HepG2 (cell line): ENCODE data around the gene CASS4. TPM values are rescaled to one million over a fixed set of nuclear protein-coding genes. Genes with fewer than 3 reads are reported as not detected.

Source experiments
- ATAC-seq: fragments of 200-7000 bp; cut with Tn5 transposase; 3 replicates; pipeline ENCODE4 v1.9.1; 2020; ENCODE audit warnings: mild to moderate bottlenecking, moderate library complexity
- BruUV-seq: library from RNA; stranded (reverse); fragments of 400-500 nt; replicated peaks from 2 replicates; lab custom pipeline; 2021; lab: Mats Ljungman, UMichigan
- CTCF ChIA-PET: fragments of 300-600 bp; formaldehyde crosslinking; extraction: SDS; loops from one replicate; lab custom pipeline; 2021; ENCODE audit warnings: low total read pairs, inconsistent platforms, low intra/inter-chr PET ratio; lab: Yijun Ruan, JAX
- POLR2A ChIA-PET: fragments of 350-600 bp; sonication (Branson Sonifier 250); formaldehyde crosslinking; loops from one replicate; lab custom pipeline; 2020; ENCODE audit warnings: antibody characterized with exemption, inconsistent platforms; lab: Yijun Ruan, JAX
- DNase-seq: peaks from one replicate; pipeline ENCODE4 v3.0.0-alpha.2; 2015; ENCODE audit warnings: low spot score
- FAIRE-seq: peaks from 3 replicates; lab custom pipeline; 2011; peaks lifted over from hg19 to GRCh38; lab: Jason Lieb, UNC
- H2AFZ ChIP-seq: one replicate; pipeline ENCODE4 v1.6.1; 2011; ENCODE audit warnings: low read length, inconsistent platforms
- H3K27ac ChIP-seq: fragments of 300-600 bp; 3 replicates; pipeline ENCODE4 v1.8.0; 2011; ENCODE audit warnings: mixed run types, mild to moderate bottlenecking, mixed read lengths, low read length, inconsistent platforms; ENCODE audit not compliant: insufficient read depth; ENCODE audit errors: extremely low read length
- H3K27me3 ChIP-seq, 2 experiments: fragments of 200-600 bp in 1 of 2; 2 replicates in 1 of 2; 3 replicates in 1 of 2; pipeline versions ENCODE4 v1.6.0 to v1.8.0; 2011; ENCODE audit warnings: low read length in 2 of 2, mild to moderate bottlenecking in 2 of 2, moderate library complexity in 2 of 2, inconsistent platforms in 1 of 2; ENCODE audit not compliant: insufficient read depth in 2 of 2, control insufficient read depth in 1 of 2
- H3K36me3 ChIP-seq, 2 experiments: fragments of 200-600 bp in 1 of 2; replicated peaks in 1 of 2; 2 replicates in 1 of 2; 3 replicates in 1 of 2; pipeline versions ENCODE4 v1.5.1 to v1.8.0; 2011; ENCODE audit warnings: low read length in 2 of 2, inconsistent platforms in 1 of 2; ENCODE audit not compliant: insufficient read depth in 2 of 2, control insufficient read depth in 1 of 2
- H3K4me1 ChIP-seq: 2 replicates; pipeline ENCODE4 v1.5.1; 2012; ENCODE audit warnings: low read length, inconsistent platforms; ENCODE audit not compliant: insufficient read depth
- H3K4me2 ChIP-seq: 2 replicates; pipeline ENCODE4 v1.6.0; 2011; ENCODE audit warnings: low read depth, low read length, inconsistent platforms
- H3K4me3 ChIP-seq, 3 experiments: fragments of 200-600 bp in 1 of 3; sonication (generic), shearing (Covaris generic) in 1 of 3; replicated peaks in 1 of 3; 2 replicates each; pipeline ENCODE4 v1.5.1; 2011 to 2016; ENCODE audit warnings: low read length in 3 of 3, inconsistent platforms in 2 of 3, low read depth in 2 of 3, mild to moderate bottlenecking in 2 of 3, control low read depth in 1 of 3, mixed read lengths in 1 of 3; ENCODE audit not compliant: insufficient read depth in 1 of 3
- H3K79me2 ChIP-seq: one replicate; pipeline ENCODE4 v1.6.1; 2011; ENCODE audit warnings: low read length, inconsistent platforms; ENCODE audit not compliant: insufficient read depth
- H3K9ac ChIP-seq: 2 replicates; pipeline ENCODE4 v1.6.0; 2011; ENCODE audit warnings: mild to moderate bottlenecking, low read depth, low read length, inconsistent platforms; ENCODE audit not compliant: insufficient read depth
- H3K9me3 ChIP-seq: 2 replicates; pipeline ENCODE4 v1.5.1; 2012; ENCODE audit warnings: mild to moderate bottlenecking, low read length
- H4K20me1 ChIP-seq: 2 replicates; pipeline ENCODE4 v1.6.0; 2011; ENCODE audit warnings: inconsistent platforms, mild to moderate bottlenecking, low read length, moderate library complexity; ENCODE audit not compliant: insufficient read depth
- ELF4 ChIP-seq: sonication (generic); formaldehyde crosslinking; IDR thresholded peaks from 2 replicates; pipeline ENCODE4 v1.5.0; 2020; ENCODE audit warnings: missing genetic modification reagents, mild to moderate bottlenecking, moderate library complexity, borderline replicate concordance
- ETV5 ChIP-seq: IDR thresholded peaks from 2 replicates; pipeline ENCODE4 v1.6.1; 2018; ENCODE audit warnings: missing biosample characterization, missing genetic modification reagents, inconsistent platforms, borderline replicate concordance
- HNF1B ChIP-seq: sonication (generic); formaldehyde crosslinking; IDR thresholded peaks from 2 replicates; pipeline ENCODE4 v1.5.1; 2020; ENCODE audit warnings: mild to moderate bottlenecking, moderate library complexity, missing genetic modification reagents
- NR2F1 ChIP-seq, 2 experiments: fragments of 450-650 bp in 1 of 2; formaldehyde crosslinking in 1 of 2; IDR thresholded peaks; 2 replicates each; pipeline versions ENCODE4 v1.5.0 to v1.6.1; 2016 to 2020; ENCODE audit warnings: mild to moderate bottlenecking in 1 of 2, missing compliant biosample characterization in 1 of 2, missing genetic modification reagents in 1 of 2, moderate library complexity in 1 of 2
- PHF5A ChIP-seq: IDR thresholded peaks from one replicate; pipeline ENCODE4 v1.6.1; 2018; ENCODE audit warnings: low read depth, missing genetic modification reagents; ENCODE audit not compliant: unreplicated experiment
- REPIN1 ChIP-seq: sonication (generic); formaldehyde crosslinking; IDR thresholded peaks from 2 replicates; pipeline ENCODE4 v1.8.0; 2022; ENCODE audit warnings: missing genetic modification reagents, low read depth, mild to moderate bottlenecking, borderline replicate concordance
- ZBTB42 ChIP-seq: sonication (generic); formaldehyde crosslinking; IDR thresholded peaks from 2 replicates; pipeline ENCODE4 v1.5.0; 2020; ENCODE audit warnings: mild to moderate bottlenecking, missing genetic modification reagents
- ZNF253 ChIP-seq: sonication (generic); formaldehyde crosslinking; IDR thresholded peaks from 2 replicates; pipeline ENCODE4 v1.8.0; 2022; ENCODE audit warnings: mild to moderate bottlenecking, missing genetic modification reagents, borderline replicate concordance
- ZNF672 ChIP-seq: sonication (generic); formaldehyde crosslinking; IDR thresholded peaks from 2 replicates; pipeline ENCODE4 v1.8.1; 2022; ENCODE audit warnings: missing genetic modification reagents
- ZNF816 ChIP-seq: sonication (generic); formaldehyde crosslinking; IDR thresholded peaks from 2 replicates; pipeline ENCODE4 v1.8.0; 2022; ENCODE audit warnings: missing genetic modification reagents, mild to moderate bottlenecking, borderline replicate concordance
- ZNF883 ChIP-seq: sonication (generic); formaldehyde crosslinking; IDR thresholded peaks from 2 replicates; pipeline ENCODE4 v1.5.1; 2020; ENCODE audit warnings: mild to moderate bottlenecking, missing genetic modification reagents; ENCODE audit errors: not compliant biosample characterization
- WGBS: methylation state at CpG from one replicate; pipeline ENCODE4 v1.1.6; 2017; ENCODE audit warnings: low lambda C conversion rate; 5-methylcytosine and 5-hydroxymethylcytosine counted together
- in situ Hi-C: cut with HindIII; loops from 2 replicates; pipeline ENCODE4 v1.10.0; 2017; ENCODE audit warnings: low pct_unique_long_range_greater_than_20kb; ENCODE audit not compliant: extremely low pct_ligation_motif_present
- intact Hi-C: fragments of 100-400 bp; cut with micrococcal nuclease; formaldehyde crosslinking; loops from one replicate; pipeline ENCODE4 v1.10.0; 2022; ENCODE audit not compliant: unreplicated experiment
- polyA plus RNA-seq, 8 experiments: library from polyadenylated mRNA; depleted of rRNA in 3 of 8; stranded (reverse) in 7 of 8; unstranded in 1 of 8; fragments of >200 nt; fragmentation: Illumina TruSeq in 4 of 8; extraction: Trizol in 4 of 8; gene quantifications; 2 replicates each; pipeline versions ENCODE4 v1.2.1 to v1.2.3, GENCODE V29; 2011 to 2016; ENCODE audit warnings: low read depth in 4 of 8, missing spikeins in 1 of 8, mixed read lengths in 1 of 8; ENCODE audit not compliant: insufficient read depth in 1 of 8
- total RNA-seq, 5 experiments: library from RNA; depleted of rRNA; stranded (reverse); fragments of >200 nt; fragmentation: Illumina TruSeq; extraction: Trizol; gene quantifications; 2 replicates each; pipeline ENCODE4 v1.2.3, GENCODE V29; 2016; ENCODE audit warnings: low read depth in 1 of 5
- TF ChIP-seq, protein P1 (sequence below): sonication (generic); formaldehyde crosslinking; IDR thresholded peaks from 2 replicates; pipeline ENCODE4 v1.4.0; 2020; ENCODE audit warnings: missing genetic modification reagents
- TF ChIP-seq, protein P2 (sequence below): sonication (generic); formaldehyde crosslinking; IDR thresholded peaks from 2 replicates; pipeline ENCODE4 v1.5.0; 2020; ENCODE audit warnings: missing genetic modification reagents, mild to moderate bottlenecking, borderline replicate concordance
- TF ChIP-seq, protein P3 (sequence below): sonication (generic); formaldehyde crosslinking; IDR thresholded peaks from 2 replicates; pipeline ENCODE4 v1.4.0; 2020; ENCODE audit warnings: mild to moderate bottlenecking, missing genetic modification reagents
- TF ChIP-seq, protein P4 (sequence below): fragments of 450-650 bp; IDR thresholded peaks from 2 replicates; pipeline ENCODE4 v1.6.1; 2016

CASS4 gene
- total and polyA plus RNA-seq, 2 of the 13 experiments (the other 11 are each of a cell fraction or from before 2014, with no cell fraction given): 0.17 to 0.49 TPM

- TF ChIP-seq, protein P1, sequence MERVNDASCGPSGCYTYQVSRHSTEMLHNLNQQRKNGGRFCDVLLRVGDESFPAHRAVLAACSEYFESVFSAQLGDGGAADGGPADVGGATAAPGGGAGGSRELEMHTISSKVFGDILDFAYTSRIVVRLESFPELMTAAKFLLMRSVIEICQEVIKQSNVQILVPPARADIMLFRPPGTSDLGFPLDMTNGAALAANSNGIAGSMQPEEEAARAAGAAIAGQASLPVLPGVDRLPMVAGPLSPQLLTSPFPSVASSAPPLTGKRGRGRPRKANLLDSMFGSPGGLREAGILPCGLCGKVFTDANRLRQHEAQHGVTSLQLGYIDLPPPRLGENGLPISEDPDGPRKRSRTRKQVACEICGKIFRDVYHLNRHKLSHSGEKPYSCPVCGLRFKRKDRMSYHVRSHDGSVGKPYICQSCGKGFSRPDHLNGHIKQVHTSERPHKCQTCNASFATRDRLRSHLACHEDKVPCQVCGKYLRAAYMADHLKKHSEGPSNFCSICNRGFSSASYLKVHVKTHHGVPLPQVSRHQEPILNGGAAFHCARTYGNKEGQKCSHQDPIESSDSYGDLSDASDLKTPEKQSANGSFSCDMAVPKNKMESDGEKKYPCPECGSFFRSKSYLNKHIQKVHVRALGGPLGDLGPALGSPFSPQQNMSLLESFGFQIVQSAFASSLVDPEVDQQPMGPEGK (CRISPR knock-in tag): no peak
- TF ChIP-seq, all 625 proteins: peak for 0
Observed at GRCh38 chr20:56439771-56440291, 27.8 kb downstream of the CASS4 start (continued).

- intact Hi-C loops (no loop called here), in situ Hi-C loops (no loop called here)
- no TSS peak for BruUV-seq
- H2AFZ ChIP-seq: no peak overlapping the region
- H3K79me2 ChIP-seq: no peaks in the 10 kb centered on the region
- POLR2A ChIA-PET: no interaction called here
- DNase-seq: no peak
- H3K27ac ChIP-seq: no peak overlapping the region
- H3K27me3 ChIP-seq: peaks cover 0 to 2% of the 10 kb centered on the region in 2 experiments; a peak in 1 of 5 replicates
- no peaks in the 10 kb centered on the region for H3K9me3 ChIP-seq
- WGBS: 63% methylated on average over 4 of the region's 4 CpGs
- no peak for FAIRE-seq
- peaks cover 9% of the 10 kb centered on the region for H3K4me1 ChIP-seq
- H3K36me3 ChIP-seq: no peaks in the 10 kb centered on the region
- no peak for ATAC-seq
- H3K4me3 ChIP-seq: no peak overlapping the region
- CTCF ChIA-PET: no interaction called here
- H3K9ac ChIP-seq: no peak overlapping the region
- H4K20me1 ChIP-seq: no peaks in the 10 kb centered on the region
- no peak overlapping the region for H3K4me2 ChIP-seq
- TF ChIP-seq ELF4 (CRISPR knock-in tag): no peak
- no peak for TF ChIP-seq ETV5 (CRISPR knock-in tag)
- no peak for TF ChIP-seq ZNF883 (CRISPR knock-in tag)
- no peak for TF ChIP-seq ZNF253 (CRISPR knock-in tag)
- TF ChIP-seq REPIN1 (CRISPR knock-in tag): no peak
- no peak for TF ChIP-seq ZNF816 (CRISPR knock-in tag)
- TF ChIP-seq PHF5A (CRISPR knock-in tag): no peak
- TF ChIP-seq NR2F1 (CRISPR knock-in tag; IDR thresholded peaks at IDR 0.05): no peak
- no peak for TF ChIP-seq ZNF672
- no peak for TF ChIP-seq HNF1B (CRISPR knock-in tag)
- TF ChIP-seq, protein P2, sequence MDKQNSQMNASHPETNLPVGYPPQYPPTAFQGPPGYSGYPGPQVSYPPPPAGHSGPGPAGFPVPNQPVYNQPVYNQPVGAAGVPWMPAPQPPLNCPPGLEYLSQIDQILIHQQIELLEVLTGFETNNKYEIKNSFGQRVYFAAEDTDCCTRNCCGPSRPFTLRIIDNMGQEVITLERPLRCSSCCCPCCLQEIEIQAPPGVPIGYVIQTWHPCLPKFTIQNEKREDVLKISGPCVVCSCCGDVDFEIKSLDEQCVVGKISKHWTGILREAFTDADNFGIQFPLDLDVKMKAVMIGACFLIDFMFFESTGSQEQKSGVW (CRISPR knock-in tag): no peak
- TF ChIP-seq, protein P3, sequence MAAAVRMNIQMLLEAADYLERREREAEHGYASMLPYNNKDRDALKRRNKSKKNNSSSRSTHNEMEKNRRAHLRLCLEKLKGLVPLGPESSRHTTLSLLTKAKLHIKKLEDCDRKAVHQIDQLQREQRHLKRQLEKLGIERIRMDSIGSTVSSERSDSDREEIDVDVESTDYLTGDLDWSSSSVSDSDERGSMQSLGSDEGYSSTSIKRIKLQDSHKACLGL (CRISPR knock-in tag): no peak
- TF ChIP-seq ZBTB42 (CRISPR knock-in tag): no peak
- TF ChIP-seq, protein P4, sequence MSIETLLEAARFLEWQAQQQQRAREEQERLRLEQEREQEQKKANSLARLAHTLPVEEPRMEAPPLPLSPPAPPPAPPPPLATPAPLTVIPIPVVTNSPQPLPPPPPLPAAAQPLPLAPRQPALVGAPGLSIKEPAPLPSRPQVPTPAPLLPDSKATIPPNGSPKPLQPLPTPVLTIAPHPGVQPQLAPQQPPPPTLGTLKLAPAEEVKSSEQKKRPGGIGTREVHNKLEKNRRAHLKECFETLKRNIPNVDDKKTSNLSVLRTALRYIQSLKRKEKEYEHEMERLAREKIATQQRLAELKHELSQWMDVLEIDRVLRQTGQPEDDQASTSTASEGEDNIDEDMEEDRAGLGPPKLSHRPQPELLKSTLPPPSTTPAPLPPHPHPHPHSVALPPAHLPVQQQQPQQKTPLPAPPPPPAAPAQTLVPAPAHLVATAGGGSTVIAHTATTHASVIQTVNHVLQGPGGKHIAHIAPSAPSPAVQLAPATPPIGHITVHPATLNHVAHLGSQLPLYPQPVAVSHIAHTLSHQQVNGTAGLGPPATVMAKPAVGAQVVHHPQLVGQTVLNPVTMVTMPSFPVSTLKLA: no peak
Observed at GRCh38 chr20:56440346-56441007, 28.4 kb downstream of the CASS4 start.
